Neuronal stem cell (in vitro differentiated cells): ENCODE measurements around the gene SLC6A13.

Source experiments
- DNase-seq: peaks from one replicate; pipeline ENCODE4 v3.0.0-alpha.2; 2013; ENCODE audit warnings: low spot score
- H2AFZ ChIP-seq: one replicate; pipeline ENCODE4 v1.6.1; 2013; ENCODE audit warnings: mild to moderate bottlenecking, low read length, inconsistent platforms
- H2AK5ac ChIP-seq: 2 replicates; pipeline ENCODE4 v1.6.1; 2013; ENCODE audit warnings: low read depth, mild to moderate bottlenecking, inconsistent platforms, low read length, moderate library complexity, mixed read lengths
- H2BK120ac ChIP-seq: 2 replicates; pipeline ENCODE4 v1.6.1; 2013; ENCODE audit warnings: low read depth, mild to moderate bottlenecking, inconsistent platforms, low read length, moderate library complexity, mixed read lengths
- H2BK12ac ChIP-seq: one replicate; pipeline ENCODE4 v1.6.1; 2013; ENCODE audit warnings: low read length, inconsistent platforms
- H2BK15ac ChIP-seq: 2 replicates; pipeline ENCODE4 v1.6.1; 2013; ENCODE audit warnings: mild to moderate bottlenecking, low read length, inconsistent platforms, mixed read lengths
- H2BK5ac ChIP-seq: one replicate; pipeline ENCODE4 v1.6.1; 2013; ENCODE audit warnings: inconsistent platforms, mild to moderate bottlenecking, low read length, moderate library complexity
- H3K14ac ChIP-seq: one replicate; pipeline ENCODE4 v1.6.1; 2013; ENCODE audit warnings: low read length, inconsistent platforms
- H3K18ac ChIP-seq: 2 replicates; pipeline ENCODE4 v1.6.1; 2013; ENCODE audit warnings: low read length, inconsistent platforms
- H3K23ac ChIP-seq: 2 replicates; pipeline ENCODE4 v1.6.1; 2013; ENCODE audit warnings: low read depth, mild to moderate bottlenecking, mixed read lengths, low read length, inconsistent platforms; ENCODE audit not compliant: poor library complexity
- H3K27ac ChIP-seq: replicated peaks from 3 replicates; pipeline ENCODE4 v1.5.1; 2013; ENCODE audit warnings: low read length, inconsistent platforms
- H3K27me3 ChIP-seq, 3 experiments: 2 replicates each; pipeline ENCODE4 v1.6.1; 2013; ENCODE audit warnings: low read length in 3 of 3, mild to moderate bottlenecking in 2 of 3, inconsistent platforms in 1 of 3, low read depth in 1 of 3, mixed read lengths in 1 of 3, moderate library complexity in 1 of 3; ENCODE audit not compliant: control insufficient read depth in 3 of 3, insufficient read depth in 3 of 3
- H3K36me3 ChIP-seq, 2 donors: replicated peaks in 1 of 2; 2 replicates each; pipeline ENCODE4 v1.6.1; 2013; ENCODE audit warnings: low read length in 2 of 2; ENCODE audit not compliant: control insufficient read depth in 2 of 2, insufficient read depth in 2 of 2
- H3K4ac ChIP-seq: 2 replicates; pipeline ENCODE4 v1.6.1; 2013; ENCODE audit warnings: inconsistent platforms, mild to moderate bottlenecking, low read length, moderate library complexity
- H3K4me1 ChIP-seq, 2 donors: 1 replicate in 1 of 2; 2 replicates in 1 of 2; pipeline ENCODE4 v1.6.1; 2013; ENCODE audit warnings: low read length in 2 of 2, low read depth in 1 of 2; ENCODE audit not compliant: control insufficient read depth in 2 of 2, insufficient read depth in 1 of 2
- H3K4me2 ChIP-seq: one replicate; pipeline ENCODE4 v1.6.1; 2013; ENCODE audit warnings: mild to moderate bottlenecking, low read length, inconsistent platforms; ENCODE audit not compliant: insufficient read depth, poor library complexity, severe bottlenecking
- H3K4me3 ChIP-seq, 2 donors: 2 replicates each; pipeline ENCODE4 v1.5.1; 2013; ENCODE audit warnings: low read length in 2 of 2, mild to moderate bottlenecking in 2 of 2, inconsistent platforms in 1 of 2, moderate library complexity in 1 of 2
- H3K79me1 ChIP-seq: one replicate; pipeline ENCODE4 v1.6.1; 2013; ENCODE audit warnings: low read depth, mild to moderate bottlenecking, inconsistent platforms, low read length, moderate library complexity
- H3K9ac ChIP-seq: one replicate; pipeline ENCODE4 v1.6.1; 2013; ENCODE audit warnings: mild to moderate bottlenecking, low read depth, low read length, inconsistent platforms; ENCODE audit not compliant: poor library complexity
- H3K9me3 ChIP-seq, 2 donors: replicated peaks in 1 of 2; 2 replicates each; pipeline versions ENCODE3 to v1.6.1; 2013; ENCODE audit warnings: low read length in 2 of 2, mild to moderate bottlenecking in 2 of 2, inconsistent platforms in 1 of 2, low read depth in 1 of 2, mixed read lengths in 1 of 2, moderate library complexity in 1 of 2; ENCODE audit not compliant: control insufficient read depth in 2 of 2, insufficient read depth in 1 of 2
- H4K8ac ChIP-seq: one replicate; pipeline ENCODE4 v1.6.1; 2013; ENCODE audit warnings: low read depth, mild to moderate bottlenecking, inconsistent platforms, low read length, moderate library complexity
- H4K91ac ChIP-seq: one replicate; pipeline ENCODE4 v1.6.1; 2013; ENCODE audit warnings: low read length, low read depth, mild to moderate bottlenecking, inconsistent platforms; ENCODE audit not compliant: poor library complexity
- WGBS, 2 donors: extraction: QIAGEN DNeasy Blood & Tissue Kit; methylation state at CpG; one replicate each; pipeline ENCODE4 v1.1.7; 2013; ENCODE audit warnings: missing lambda C conversion rate in 2 of 2, mixed read lengths in 1 of 2; ENCODE audit not compliant: insufficient read length in 2 of 2, insufficient replicate concordance in 1 of 2; ENCODE audit errors: extremely low coverage in 2 of 2; 5-methylcytosine and 5-hydroxymethylcytosine counted together

The SLC6A13 gene

GRCh38 chr12:209851-210250, 52.8 kb downstream of the SLC6A13 start:
- Histone ChIP-seq H3K27ac (no peak overlapping the region), H3K4me1 (peaks cover 6 to 22% of the 10 kb centered on the region in 2 donors), H2BK120ac (no peak overlapping the region), H2BK5ac (no peak overlapping the region), H3K79me1 (no peaks in the 10 kb centered on the region), H3K23ac (no peak overlapping the region), H3K36me3 (no peaks in the 10 kb centered on the region), H2BK15ac (no peak overlapping the region), H3K27me3 (peaks cover 0 to 83% (median 4%) of the 10 kb centered on the region in 3 experiments), H3K4ac (no peak overlapping the region), H2BK12ac (no peak overlapping the region), H3K14ac (no peak overlapping the region), H3K9ac (no peak overlapping the region), H3K9me3 (no peaks in the 10 kb centered on the region), H3K18ac (no peak overlapping the region), H4K91ac (no peak overlapping the region), H3K4me2 (no peak overlapping the region), H4K8ac (no peak overlapping the region), H2AK5ac (peak overlapping the region; percentile 40), H3K4me3 (no peak overlapping the region), H2AFZ (no peak overlapping the region)
- WGBS, 2 donors = no CpG with 5 or more reads among the region's 12 CpGs
- no peak for DNase-seq

- peaks cover 6 to 21% of the 10 kb centered on the region in 2 donors for H3K4me1 ChIP-seq
- peaks cover 0 to 85% (median 9%) of the 10 kb centered on the region in 3 experiments for H3K27me3 ChIP-seq
- no peak overlapping the region for H3K23ac ChIP-seq
- no peak overlapping the region for H3K9ac ChIP-seq
- no peak overlapping the region for H3K27ac ChIP-seq
- no peak overlapping the region for H2BK5ac ChIP-seq
- H3K4me3 ChIP-seq = no peak overlapping the region
- H3K79me1 ChIP-seq = no peaks in the 10 kb centered on the region
- H2BK15ac ChIP-seq = no peak overlapping the region
- H2AK5ac ChIP-seq = no peak overlapping the region
- H3K14ac ChIP-seq = no peak overlapping the region
- no peak overlapping the region for H3K4ac ChIP-seq
- no peak overlapping the region for H2BK120ac ChIP-seq
- no peak overlapping the region for H4K91ac ChIP-seq
- no peak overlapping the region for H2BK12ac ChIP-seq
- no peaks in the 10 kb centered on the region for H3K9me3 ChIP-seq
- no CpG with 5 or more reads among the region's 15 CpGs for WGBS, 2 donors
- H2AFZ ChIP-seq = no peak overlapping the region
- no peak for DNase-seq
- H3K18ac ChIP-seq = no peak overlapping the region
- no peak overlapping the region for H4K8ac ChIP-seq
- H3K4me2 ChIP-seq = no peak overlapping the region
- no peaks in the 10 kb centered on the region for H3K36me3 ChIP-seq
Observed at GRCh38 chr12:209246-209645, 53.4 kb downstream of the SLC6A13 start.

GRCh38 chr12:208813-209212, 53.8 kb downstream of the SLC6A13 start:
- no CpG with 5 or more reads among the region's 4 CpGs for WGBS, 2 donors
- no peak overlapping the region for H3K27ac ChIP-seq
- H2BK5ac ChIP-seq = no peak overlapping the region
- H3K18ac ChIP-seq = no peak overlapping the region
- no peak for DNase-seq
- H3K36me3 ChIP-seq = no peaks in the 10 kb centered on the region
- no peak overlapping the region for H2AFZ ChIP-seq
- no peak overlapping the region for H2BK15ac ChIP-seq
- H3K79me1 ChIP-seq = no peaks in the 10 kb centered on the region
- no peak overlapping the region for H3K14ac ChIP-seq
- H4K91ac ChIP-seq = no peak overlapping the region
- H3K9ac ChIP-seq = no peak overlapping the region
- peaks cover 0 to 85% (median 14%) of the 10 kb centered on the region in 3 experiments for H3K27me3 ChIP-seq
- peaks cover 5 to 21% of the 10 kb centered on the region in 2 donors for H3K4me1 ChIP-seq
- no peak overlapping the region for H2BK120ac ChIP-seq
- H2BK12ac ChIP-seq = no peak overlapping the region
- no peak overlapping the region for H3K23ac ChIP-seq
- no peak overlapping the region for H3K4ac ChIP-seq
- H2AK5ac ChIP-seq = no peak overlapping the region
- H3K9me3 ChIP-seq = no peaks in the 10 kb centered on the region
- no peak overlapping the region for H4K8ac ChIP-seq
- no peak overlapping the region for H3K4me3 ChIP-seq
- no peak overlapping the region for H3K4me2 ChIP-seq

GRCh38 chr12:207804-208203, 54.8 kb downstream of the SLC6A13 start:
- Histone ChIP-seq H3K27me3 (peaks cover 0 to 83% (median 21%) of the 10 kb centered on the region in 3 experiments), H3K79me1 (no peaks in the 10 kb centered on the region), H3K9ac (no peak overlapping the region), H3K23ac (no peak overlapping the region), H4K91ac (peak overlapping the region; percentile 66), H3K36me3 (no peaks in the 10 kb centered on the region), H3K4me1 (peaks cover 0 to 11% of the 10 kb centered on the region in 2 donors), H3K4me2 (no peak overlapping the region), H2AFZ (no peak overlapping the region), H3K4me3 (no peak overlapping the region), H3K14ac (no peak overlapping the region), H2AK5ac (no peak overlapping the region), H2BK12ac (no peak overlapping the region), H2BK15ac (no peak overlapping the region), H3K18ac (no peak overlapping the region), H3K9me3 (no peaks in the 10 kb centered on the region), H3K27ac (no peak overlapping the region), H3K4ac (no peak overlapping the region), H2BK120ac (no peak overlapping the region), H4K8ac (no peak overlapping the region), H2BK5ac (no peak overlapping the region)
- no CpG with 5 or more reads among the region's 10 CpGs for WGBS, 2 donors
- DNase-seq = no peak
